ENCODE measurements around the gene KIAA1671. TPM values are rescaled to one million over a fixed set of nuclear protein-coding genes. Genes with fewer than 3 reads are reported as not detected.

KIAA1671 gene
- total RNA-seq, 4 donors from 2014 or later: 7.6 to 26.1 (median 16.7) TPM

GRCh38 chr22:25193130-25193529, 240.6 kb downstream of the KIAA1671 start:
- intact Hi-C loops (cut with DNase I; ENCODE audit: low total_unique reads): no loop called here
- H3K4me1 ChIP-seq: no peaks in the 10 kb centered on the region
- no peak overlapping the region for H3K4me3 ChIP-seq
- H3K36me3 ChIP-seq: no peaks in the 10 kb centered on the region
- no peak for DNase-seq
- no peak overlapping the region for H3K27ac ChIP-seq
- no peaks in the 10 kb centered on the region for H3K27me3 ChIP-seq
- TF ChIP-seq CTCF (IDR thresholded peaks at IDR 0.05): no peak
- TF ChIP-seq POLR2A (IDR thresholded peaks at IDR 0.05): no peak
- H3K9me3 ChIP-seq: no peaks in the 10 kb centered on the region

- Histone ChIP-seq H3K9me3 (no peaks in the 10 kb centered on the region), H3K27ac (no peak overlapping the region), H3K27me3 (no peaks in the 10 kb centered on the region), H3K4me3 (no peak overlapping the region), H3K36me3 (no peaks in the 10 kb centered on the region), H3K4me1 (no peaks in the 10 kb centered on the region)
- intact Hi-C loops (cut with DNase I; ENCODE audit: low total_unique reads): no loop called here
- no peak for TF ChIP-seq CTCF (IDR thresholded peaks at IDR 0.05)
- TF ChIP-seq POLR2A (IDR thresholded peaks at IDR 0.05): no peak
- no peak for DNase-seq
Measured at GRCh38 chr22:25193548-25193947, 241.0 kb downstream of the KIAA1671 start.

- H3K4me3 ChIP-seq: no peak overlapping the region
- TF ChIP-seq CTCF (IDR thresholded peaks at IDR 0.05) (no peak), POLR2A (IDR thresholded peaks at IDR 0.05) (no peak)
- no peaks in the 10 kb centered on the region for H3K9me3 ChIP-seq
- no peaks in the 10 kb centered on the region for H3K4me1 ChIP-seq
- H3K27ac ChIP-seq: no peak overlapping the region
- intact Hi-C loops (cut with DNase I; ENCODE audit: low total_unique reads): no loop called here
- no peak for DNase-seq
- H3K36me3 ChIP-seq: no peaks in the 10 kb centered on the region
- H3K27me3 ChIP-seq: no peaks in the 10 kb centered on the region
Measured at GRCh38 chr22:25196326-25196725, 243.8 kb downstream of the KIAA1671 start.

DNA sequence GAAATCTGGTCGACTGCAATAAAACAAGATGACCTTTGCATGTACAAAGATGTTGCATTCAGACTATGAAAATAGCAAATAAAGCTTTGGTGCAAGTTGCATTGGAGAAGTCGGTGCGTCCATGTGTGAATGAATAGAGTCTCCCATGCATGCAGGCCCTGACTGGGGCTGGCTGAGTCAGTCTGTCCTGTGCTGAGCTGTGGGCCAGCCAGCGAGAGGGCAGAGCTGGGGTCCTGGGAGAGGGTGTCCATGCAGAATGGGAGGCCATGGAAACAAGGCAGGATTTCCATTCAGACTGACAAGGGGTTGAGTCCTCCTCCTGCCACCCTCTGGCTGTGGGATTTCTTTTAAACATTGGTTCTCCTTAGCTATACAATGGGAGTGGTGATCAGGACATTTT, 244.8 kb downstream of the KIAA1671 start:
- no peaks in the 10 kb centered on the region for H3K4me1 ChIP-seq
- no peak overlapping the region for H3K4me3 ChIP-seq
- intact Hi-C loops (cut with DNase I; ENCODE audit: low total_unique reads): no loop called here
- no peaks in the 10 kb centered on the region for H3K9me3 ChIP-seq
- no peak overlapping the region for H3K27ac ChIP-seq
- no peak for DNase-seq
- no peak for TF ChIP-seq CTCF (IDR thresholded peaks at IDR 0.05)
- H3K27me3 ChIP-seq: no peaks in the 10 kb centered on the region
- no peaks in the 10 kb centered on the region for H3K36me3 ChIP-seq

DNA sequence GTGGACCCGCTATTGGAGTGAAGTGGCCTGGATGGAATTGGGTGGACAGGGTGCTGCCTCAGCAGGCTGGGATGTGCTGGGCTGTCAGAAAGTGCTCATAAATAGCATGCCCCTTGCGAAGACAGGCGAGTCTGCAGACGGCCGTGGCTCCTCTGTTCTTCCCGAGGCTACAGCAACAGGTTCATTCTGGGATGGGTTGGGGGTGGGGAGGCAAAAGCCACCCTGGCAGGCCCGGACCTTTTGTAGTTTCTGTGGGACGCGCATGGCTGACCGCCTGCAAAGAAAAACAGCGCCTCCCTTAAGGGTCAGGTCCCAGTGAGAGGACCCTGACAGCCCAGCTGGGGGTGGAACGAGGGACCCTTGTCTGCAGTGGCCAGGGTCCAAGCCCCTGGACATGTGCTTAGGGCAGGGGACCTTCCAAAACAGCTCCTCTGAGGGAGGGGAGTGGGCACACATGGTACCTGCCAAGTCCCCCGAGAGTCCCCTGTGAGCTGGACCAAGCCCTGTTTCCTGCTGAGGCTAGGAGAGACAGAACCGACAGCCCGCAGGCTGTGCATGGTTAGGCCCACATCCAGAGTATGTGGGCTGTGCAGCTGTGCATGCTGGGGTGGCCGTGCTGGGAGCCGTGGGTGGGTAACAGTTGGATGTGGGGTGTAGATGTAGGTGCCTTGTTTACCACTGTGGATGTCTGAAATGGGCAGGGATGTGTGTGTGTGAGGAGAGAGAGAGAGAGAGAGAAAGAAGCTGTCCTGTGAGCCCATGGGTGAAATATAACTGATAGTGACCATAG, 247.4 kb downstream of the KIAA1671 start, which contains the start of gene CRYBB3:
Gene CRYBB3, plus strand, starts transcription at position 128 of the 790 bp plus-strand sequence. CDS start 1,539 bp downstream, outside the sequence.
- no peak within 1 kb of the TSS for H3K4me3 ChIP-seq
- no peaks in the 10 kb centered on the region for H3K36me3 ChIP-seq
- no peak within 1 kb of the TSS for H3K27ac ChIP-seq
- no peaks in the 10 kb centered on the region for H3K27me3 ChIP-seq
- H3K9me3 ChIP-seq: no peaks in the 10 kb centered on the region
- TF ChIP-seq POLR2A (IDR thresholded peaks at IDR 0.05): no peak
- TF ChIP-seq CTCF (IDR thresholded peaks at IDR 0.05): no peak
- no peaks in the 10 kb centered on the region for H3K4me1 ChIP-seq
- intact Hi-C loops (cut with DNase I; ENCODE audit: low total_unique reads): no loop called here
- DNase-seq: no peak
